Liver (tissue), 9 donors: ENCODE measurements around the gene DPT. TPM values are rescaled to one million over a fixed set of nuclear protein-coding genes. Genes with fewer than 3 reads are reported as not detected.

ENCODE experiments used
- DNase-seq: peaks from one replicate; pipeline ENCODE4 v3.0.0-alpha.2; 2017; ENCODE audit warnings: low spot score
- H3K27ac ChIP-seq, 2 donors: one replicate each; pipeline ENCODE4 v1.7.0; 2013; ENCODE audit warnings: inconsistent platforms in 2 of 2, low read length in 2 of 2, control low read depth in 1 of 2, low read depth in 1 of 2, mild to moderate bottlenecking in 1 of 2
- H3K27me3 ChIP-seq, 4 donors: one replicate each; pipeline versions ENCODE4 v1.6.1 to v1.7.0; 2013; ENCODE audit warnings: low read length in 3 of 4, inconsistent platforms in 1 of 4, mild to moderate bottlenecking in 1 of 4, moderate library complexity in 1 of 4; ENCODE audit not compliant: control insufficient read depth in 4 of 4, insufficient read depth in 4 of 4
- H3K36me3 ChIP-seq, 4 donors: one replicate each; pipeline versions ENCODE4 v1.6.1 to v1.7.0; 2013; ENCODE audit warnings: low read length in 3 of 4, mild to moderate bottlenecking in 3 of 4, low read depth in 1 of 4, moderate library complexity in 1 of 4; ENCODE audit not compliant: control insufficient read depth in 4 of 4, insufficient read depth in 3 of 4
- H3K4me1 ChIP-seq, 4 donors: one replicate each; pipeline versions ENCODE4 v1.6.1 to v1.7.0; 2013; ENCODE audit warnings: low read length in 3 of 4, mild to moderate bottlenecking in 3 of 4, moderate library complexity in 1 of 4; ENCODE audit not compliant: control insufficient read depth in 4 of 4, insufficient read depth in 4 of 4
- H3K4me3 ChIP-seq, 3 donors: one replicate each; pipeline versions ENCODE4 v1.6.1 to v1.7.0; 2013; ENCODE audit warnings: low read length in 3 of 3, control low read depth in 1 of 3, low read depth in 1 of 3, mild to moderate bottlenecking in 1 of 3
- H3K9ac ChIP-seq, 2 donors: one replicate each; pipeline ENCODE4 v1.7.0; 2013; ENCODE audit warnings: low read length in 2 of 2, mild to moderate bottlenecking in 2 of 2, moderate library complexity in 2 of 2, control low read depth in 1 of 2, low read depth in 1 of 2
- H3K9me3 ChIP-seq, 4 donors: one replicate each; pipeline versions ENCODE4 v1.6.1 to v1.7.0; 2013; ENCODE audit warnings: low read length in 3 of 4; ENCODE audit not compliant: control insufficient read depth in 4 of 4
- ATF3 ChIP-seq: IDR thresholded peaks from 2 replicates; pipeline ENCODE4 v1.6.1; 2016; ENCODE audit warnings: antibody characterized with exemption
- CTCF ChIP-seq: fragments of 150-350 bp; IDR thresholded peaks from 2 replicates; pipeline ENCODE4 v1.5.1; 2017; ENCODE audit warnings: improper control_type of control experiment, low read depth, low read length; ENCODE audit not compliant: missing input control
- EGR1 ChIP-seq, 2 donors: IDR thresholded peaks; 2 replicates each; pipeline ENCODE4 v1.6.1; 2016 to 2018; ENCODE audit warnings: antibody characterized with exemption in 2 of 2, low read depth in 2 of 2
- HNF4A ChIP-seq, 2 donors: conservative IDR thresholded peaks; 2 replicates each; pipeline ENCODE4 v1.6.1; 2016; ENCODE audit warnings: antibody characterized with exemption in 2 of 2, mild to moderate bottlenecking in 2 of 2
- HNF4G ChIP-seq: IDR thresholded peaks from 2 replicates; pipeline ENCODE4 v1.6.1; 2016; ENCODE audit warnings: antibody characterized with exemption
- JUND ChIP-seq, 2 donors: IDR thresholded peaks; 2 replicates each; pipeline ENCODE4 v1.6.1; 2016; ENCODE audit warnings: antibody characterized with exemption in 2 of 2
- MAX ChIP-seq: IDR thresholded peaks from 2 replicates; pipeline ENCODE4 v1.6.1; 2016; ENCODE audit warnings: antibody characterized with exemption
- RAD21 ChIP-seq, 2 donors: IDR thresholded peaks; 2 replicates each; pipeline ENCODE4 v1.6.1; 2016; ENCODE audit warnings: antibody characterized with exemption in 2 of 2, mild to moderate bottlenecking in 2 of 2
- REST ChIP-seq: IDR thresholded peaks from 2 replicates; pipeline ENCODE4 v1.6.1; 2016; ENCODE audit warnings: antibody characterized with exemption, mild to moderate bottlenecking
- RXRA ChIP-seq, 2 donors: IDR thresholded peaks; 2 replicates each; pipeline ENCODE4 v1.6.1; 2017 to 2018; ENCODE audit warnings: antibody characterized with exemption in 2 of 2, mild to moderate bottlenecking in 1 of 2
- SP1 ChIP-seq: IDR thresholded peaks from 2 replicates; pipeline ENCODE4 v1.6.1; 2018; ENCODE audit warnings: antibody characterized with exemption, mild to moderate bottlenecking
- TAF1 ChIP-seq: conservative IDR thresholded peaks from 2 replicates; pipeline ENCODE4 v1.6.1; 2016; ENCODE audit warnings: antibody characterized with exemption, mild to moderate bottlenecking
- YY1 ChIP-seq: IDR thresholded peaks from 2 replicates; pipeline ENCODE4 v1.6.1; 2016; ENCODE audit warnings: antibody characterized with exemption, mild to moderate bottlenecking
- WGBS: extraction: QIAGEN DNeasy Blood & Tissue Kit; methylation state at CpG from one replicate; pipeline ENCODE4 v1.1.7; 2013; 5-methylcytosine and 5-hydroxymethylcytosine counted together
- polyA plus RNA-seq, 2 donors: library from polyadenylated mRNA; stranded (reverse) in 1 of 2; unstranded in 1 of 2; fragments of 200-250 nt in 1 of 2; fragments of >200 nt in 1 of 2; fragmentation: Nextera tagmentation in 1 of 2; extraction: Ambion mirVana in 1 of 2; gene quantifications; one replicate each; pipeline versions ENCODE4 v1.2.1 to v1.2.3, GENCODE V29; 2013 to 2015
- total RNA-seq, 2 donors: library from RNA; depleted of rRNA; stranded (reverse); fragments of >200 nt; gene quantifications; one replicate each; pipeline ENCODE4 v1.2.3, GENCODE V29; 2014
- donor health status: healthy.
- donor health status: healthy.
- donor health status: healthy.
- donor health status: healthy.
- donor health status: healthy.

The DPT gene
- total and polyA plus RNA-seq, 4 donors = 0.42 to 5.0 (median 3.0) TPM

- no peak overlapping the region for H3K27ac ChIP-seq
- WGBS = 73% methylated on average over 3 of the region's 3 CpGs
- H3K4me1 ChIP-seq = peaks cover 0 to 22% (median 7%) of the 10 kb centered on the region in 4 donors
- no peaks in the 10 kb centered on the region for H3K27me3 ChIP-seq
- no peaks in the 10 kb centered on the region for H3K9me3 ChIP-seq
- DNase-seq = no peak
- no peaks in the 10 kb centered on the region for H3K36me3 ChIP-seq
- no peak overlapping the region for H3K4me3 ChIP-seq
- no peak for TF ChIP-seq SP1
- peak in 1 of 2 donors; percentile 9 for TF ChIP-seq HNF4A (conservative IDR thresholded peaks at IDR 0.05)
- no peak for TF ChIP-seq YY1
- H3K9ac ChIP-seq = no peak overlapping the region
Observed at GRCh38 chr1:168692472-168692871, 36.5 kb downstream of the DPT start.

GRCh38 chr1:168691541-168691940 lies 37.5 kb downstream of the DPT start:
- Histone ChIP-seq H3K9me3 (no peaks in the 10 kb centered on the region), H3K27ac (no peak overlapping the region), H3K36me3 (no peaks in the 10 kb centered on the region), H3K4me1 (peaks cover 0 to 22% (median 7%) of the 10 kb centered on the region in 4 donors), H3K4me3 (peak overlapping the region in 1 of 3 donors; percentile 11), H3K9ac (no peak overlapping the region), H3K27me3 (no peaks in the 10 kb centered on the region)
- WGBS = 85% methylated on average over 5 of the region's 5 CpGs
- TF ChIP-seq REST = no peak
- TF ChIP-seq RXRA (IDR thresholded peaks at IDR 0.05) = no peak
- TF ChIP-seq ATF3 = no peak
- TF ChIP-seq CTCF = no peak
- no peak for TF ChIP-seq YY1
- TF ChIP-seq JUND (IDR thresholded peaks at IDR 0.05) = no peak
- TF ChIP-seq MAX = no peak
- no peak for TF ChIP-seq HNF4G
- DNase-seq = no peak

GRCh38 chr1:168689726-168690602 lies 39.0 kb downstream of the DPT start:
- H3K9ac ChIP-seq = no peak overlapping the region
- no peak overlapping the region for H3K27ac ChIP-seq
- no peak for DNase-seq
- no peaks in the 10 kb centered on the region for H3K36me3 ChIP-seq
- peaks cover 2 to 22% (median 7%) of the 10 kb centered on the region in 4 donors for H3K4me1 ChIP-seq
- 79% methylated on average over 8 of the region's 8 CpGs for WGBS
- no peaks in the 10 kb centered on the region for H3K9me3 ChIP-seq
- H3K27me3 ChIP-seq = no peaks in the 10 kb centered on the region
- H3K4me3 ChIP-seq = no peak overlapping the region
- TF ChIP-seq REST = no peak
- no peak for TF ChIP-seq RAD21 (IDR thresholded peaks at IDR 0.05)
- peak in 1 of 2 donors; percentile 12 for TF ChIP-seq EGR1 (IDR thresholded peaks at IDR 0.05; ENCODE audit: low read depth in 2 of 2)
- no peak for TF ChIP-seq ATF3
- no peak for TF ChIP-seq MAX
- no peak for TF ChIP-seq TAF1
